EL (cell line): Measurements from ENCODE around the gene SDC1.

ENCODE experiments used
- DNase-seq: peaks from one replicate; pipeline ENCODE4 v3.0.0-alpha.2; 2016

SDC1 gene

GRCh38 chr2:20227894-20228505 is 3.1 kb upstream of the SDC1 start:
- no peak for DNase-seq

DNA sequence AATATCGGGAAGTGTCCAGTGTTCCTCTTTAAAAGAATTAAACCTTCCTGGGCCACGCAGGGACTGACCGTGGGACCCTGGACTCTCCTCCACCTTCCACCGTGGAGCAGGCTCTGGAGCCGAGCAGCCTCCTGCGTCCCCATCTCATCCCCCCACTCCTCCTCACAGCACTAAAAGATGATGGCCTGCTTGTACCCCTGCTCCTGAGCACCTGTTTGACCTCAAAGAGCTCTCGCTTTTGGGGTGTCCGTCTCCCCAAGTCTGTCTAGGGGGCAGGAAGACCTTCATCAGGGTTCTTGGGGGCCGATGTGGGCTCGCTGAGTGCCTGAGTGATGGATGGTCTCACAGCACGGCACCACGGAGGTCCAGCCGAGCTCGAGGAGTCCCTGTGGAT is 1.2 kb upstream of the SDC1 start:
- no peak for DNase-seq

DNA sequence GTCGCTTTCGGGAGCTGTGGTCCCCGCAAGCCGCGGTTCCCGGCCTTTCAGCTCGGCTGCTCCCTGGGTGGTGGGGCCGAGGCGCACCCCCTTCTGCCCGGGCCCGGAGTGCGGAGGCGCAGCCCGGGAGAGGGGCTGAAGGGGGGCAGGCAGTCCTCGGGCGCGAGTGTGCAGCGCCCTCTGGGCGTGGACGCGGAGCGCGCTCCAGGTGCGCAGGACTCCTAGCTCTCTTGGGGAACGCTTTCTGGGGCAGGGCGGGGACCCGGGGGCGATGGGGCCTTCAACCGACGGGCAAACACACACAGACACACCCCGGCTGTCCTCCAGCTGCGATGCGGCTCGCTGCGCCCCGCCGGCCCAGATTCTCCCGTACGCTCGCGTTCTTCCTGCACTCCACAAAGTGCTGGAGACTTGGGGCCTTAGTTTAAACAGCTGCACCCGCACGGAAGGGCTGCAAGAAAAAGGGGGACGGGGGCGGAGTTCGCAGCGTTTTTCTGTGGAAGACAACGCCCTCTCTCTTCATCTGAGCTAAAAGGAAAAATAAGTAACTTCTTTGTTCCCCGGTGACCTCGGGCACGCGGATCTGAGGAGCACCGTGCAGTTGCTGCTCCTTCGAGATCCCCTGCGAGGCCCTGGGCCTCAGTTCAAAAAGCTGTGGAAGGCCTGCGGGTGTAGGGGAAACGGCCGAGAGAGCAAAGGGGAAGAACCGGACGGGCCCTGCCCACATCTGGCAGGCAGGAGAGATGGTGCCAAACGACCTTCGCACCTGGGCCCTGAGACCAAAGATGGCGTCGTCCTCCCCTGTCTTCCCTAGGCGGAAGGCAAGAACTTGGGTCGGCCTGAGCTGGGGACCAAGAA is 593 bp upstream of the SDC1 start:
- DNase-seq: peak; percentile 63

GRCh38 chr2:20224164-20224715 is 690 bp downstream of the SDC1 start:
- no peak for DNase-seq

GRCh38 chr2:20223407-20224163 is 1.3 kb downstream of the SDC1 start:
- peak; percentile 68 for DNase-seq

DNA sequence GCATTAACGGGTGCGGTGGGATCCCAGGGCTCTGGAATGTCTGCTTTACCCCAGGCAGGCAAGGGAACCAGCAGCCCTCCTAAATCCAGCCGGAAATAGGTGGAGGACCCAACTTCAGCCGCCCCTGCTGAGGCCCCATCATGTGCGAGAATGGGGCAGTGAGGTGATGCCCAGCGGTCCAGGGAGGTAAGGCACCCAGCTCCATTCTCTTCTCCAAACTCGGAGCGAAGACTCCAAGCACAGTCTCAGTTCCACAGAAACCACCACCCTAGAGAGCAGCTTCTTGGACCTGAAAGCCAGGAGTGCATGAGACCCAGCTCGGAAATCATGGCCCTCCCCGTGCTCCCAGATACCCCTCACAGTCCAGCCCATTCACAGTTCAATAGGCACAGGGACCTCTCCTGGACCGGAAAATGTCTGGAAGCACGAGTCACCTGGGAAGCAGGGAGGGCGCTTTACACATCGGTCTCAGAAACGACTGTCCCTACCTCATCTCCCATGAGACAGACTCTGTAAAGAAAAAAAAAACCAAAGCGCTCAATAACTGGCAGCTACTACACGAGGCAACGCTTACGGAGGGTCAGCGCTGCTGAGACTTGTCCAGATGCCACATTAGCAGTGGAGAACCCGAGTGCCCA is 2.0 kb downstream of the SDC1 start:
- no peak for DNase-seq

DNA sequence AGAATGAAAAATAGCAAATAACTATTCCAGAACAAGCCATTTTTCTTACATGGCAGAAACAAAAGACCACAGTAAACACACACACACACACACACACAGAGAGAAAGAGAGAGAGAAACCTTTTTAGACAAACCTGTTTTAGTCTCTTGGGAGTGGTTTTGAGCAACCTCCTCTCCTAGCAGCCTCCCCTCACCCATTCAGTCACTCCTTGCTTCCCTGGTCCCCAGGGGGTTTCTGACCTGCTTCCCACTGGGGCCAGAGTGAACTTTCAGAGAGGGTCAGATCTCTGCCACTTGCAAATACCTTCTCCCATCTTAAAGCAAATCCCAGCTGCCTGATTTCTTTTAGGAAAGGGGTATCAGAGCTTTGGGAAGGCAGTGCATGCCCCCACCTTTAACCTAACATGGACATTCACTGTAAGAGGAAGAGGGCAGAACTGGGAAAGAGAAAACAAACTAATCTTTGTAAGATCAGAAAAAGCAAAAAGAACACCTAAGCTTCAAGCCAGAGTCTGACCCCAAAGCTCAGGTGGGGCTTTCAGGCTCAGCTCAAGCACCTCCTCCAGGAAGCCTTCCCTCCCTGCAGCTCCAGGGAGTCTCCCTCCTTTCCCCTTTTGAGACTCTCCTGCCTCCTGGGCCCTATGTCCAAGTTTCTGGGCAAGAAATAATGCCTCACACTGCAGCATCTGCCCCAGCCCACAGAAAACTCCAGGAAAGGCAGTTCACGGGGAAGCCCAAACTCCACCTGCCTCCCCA is 2.7 kb downstream of the SDC1 start:
- DNase-seq: no peak

GRCh38 chr2:20221555-20221973 is 3.4 kb downstream of the SDC1 start:
- peak; percentile 83 for DNase-seq

GRCh38 chr2:20220806-20221554 is 4.0 kb downstream of the SDC1 start:
- DNase-seq: no peak

GRCh38 chr2:20219763-20220380 is 5.1 kb downstream of the SDC1 start:
- no peak for DNase-seq

- DNase-seq: no peak
Measured at GRCh38 chr2:20218331-20219320, 6.3 kb downstream of the SDC1 start.

DNA sequence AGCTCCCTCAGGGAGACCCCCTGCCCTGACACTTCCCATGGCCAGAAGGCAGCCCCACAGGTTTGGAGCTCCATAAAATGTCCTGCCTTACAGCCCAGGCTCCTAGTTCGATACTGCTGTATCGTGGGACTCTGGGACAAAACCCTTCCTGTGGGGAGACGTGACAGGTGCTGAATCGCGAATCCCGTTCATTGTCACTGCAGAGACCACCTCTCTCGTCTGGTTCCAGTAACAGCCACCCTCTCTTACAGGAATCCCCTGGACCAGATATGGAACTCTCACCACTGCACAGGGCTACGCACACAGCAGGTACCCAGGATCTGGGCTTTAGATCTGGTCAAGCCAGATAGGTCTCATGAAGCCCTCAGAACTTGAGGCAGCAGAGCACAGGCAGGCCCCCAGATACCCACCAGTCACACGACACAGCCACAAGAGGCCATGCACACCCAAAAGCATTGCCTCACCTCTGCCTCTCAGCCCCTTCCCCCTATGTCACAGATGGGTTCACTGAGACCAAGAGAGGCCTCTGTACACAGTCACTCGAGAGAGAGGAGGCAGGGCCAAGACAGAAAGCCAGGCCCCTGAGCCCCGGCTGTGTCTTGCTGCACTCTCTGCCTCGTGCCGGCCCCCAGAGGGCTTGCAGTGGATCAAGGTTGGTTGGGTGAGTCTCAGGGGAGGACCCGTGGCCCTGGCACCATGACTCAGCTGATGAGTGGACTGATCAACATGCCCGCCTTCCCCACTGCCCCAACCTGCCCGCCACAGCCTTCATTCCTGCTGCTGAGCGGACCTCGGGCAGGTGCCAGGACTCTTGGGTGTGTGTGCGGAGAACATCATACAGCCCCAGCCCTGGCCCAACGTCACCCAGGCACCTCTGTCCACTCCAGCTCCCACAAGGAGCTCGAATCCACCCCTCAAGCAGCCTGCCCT is 7.6 kb downstream of the SDC1 start:
- peak; percentile 28 for DNase-seq

GRCh38 chr2:20216130-20217025 is 8.6 kb downstream of the SDC1 start:
- no peak for DNase-seq

- no peak for DNase-seq
Measured at GRCh38 chr2:20215183-20216040, 9.5 kb downstream of the SDC1 start.

DNA sequence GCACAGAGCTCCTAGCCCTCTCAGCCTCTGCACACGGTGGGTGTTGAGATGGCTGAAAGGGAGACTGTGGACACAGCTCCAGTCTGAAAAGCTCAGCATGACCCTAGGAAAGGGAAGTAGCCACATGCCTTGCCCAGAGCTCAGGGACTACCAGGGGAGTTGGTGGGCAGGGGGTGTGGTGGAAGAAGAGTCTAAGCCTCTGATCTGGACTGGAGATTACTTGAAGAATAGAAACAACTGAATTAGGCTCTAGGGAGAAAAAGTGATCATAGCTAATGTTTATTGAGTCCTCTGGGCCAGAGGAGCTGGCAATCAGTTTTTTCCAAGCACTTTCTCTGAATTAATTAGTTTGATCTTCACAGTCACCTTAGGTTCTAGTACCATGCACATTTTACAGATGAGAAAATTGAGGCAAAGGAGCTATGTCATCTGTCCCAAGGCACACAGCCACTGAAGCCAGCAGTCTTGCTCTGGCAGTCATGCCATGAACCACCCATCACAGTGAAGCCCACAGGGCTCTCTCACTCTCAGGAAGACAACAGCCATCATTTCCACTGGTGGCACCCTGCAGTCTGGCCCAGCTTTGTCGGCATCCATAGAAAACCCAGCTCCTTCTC is 10.3 kb downstream of the SDC1 start:
- no peak for DNase-seq
